Frontal cortex (tissue), 4 donors: ENCODE data around the gene NSUN6. TPM values are rescaled to one million over a fixed set of nuclear protein-coding genes. Genes with fewer than 3 reads are reported as not detected.
A peak's percentile ranks its signal among the peaks of the same experiment; 100 is the strongest.
"Not testable (repeated sequence)": the region's sequence is repeated elsewhere in the genome, so short reads cannot be mapped to it uniquely, and the experiment has no call there.

ENCODE experiments used
- DNase-seq, 2 donors: peaks; one replicate each; pipeline ENCODE4 v3.0.0; 2012; ENCODE audit warnings: low spot score in 2 of 2
- FAIRE-seq: peaks from 2 replicates; lab custom pipeline; 2012; peaks lifted over from hg19 to GRCh38; lab: Jason Lieb, UNC
- total RNA-seq: library from RNA; depleted of rRNA; stranded (reverse); fragments of >200 nt; gene quantifications from one replicate; pipeline ENCODE4 v1.2.3, GENCODE V29; 2014
- donor health status: control.
- donor health status: control.
- donor health status: control.

NSUN6 gene
- total RNA-seq, 1 donor from 2014 or later: 34.2 TPM

DNA sequence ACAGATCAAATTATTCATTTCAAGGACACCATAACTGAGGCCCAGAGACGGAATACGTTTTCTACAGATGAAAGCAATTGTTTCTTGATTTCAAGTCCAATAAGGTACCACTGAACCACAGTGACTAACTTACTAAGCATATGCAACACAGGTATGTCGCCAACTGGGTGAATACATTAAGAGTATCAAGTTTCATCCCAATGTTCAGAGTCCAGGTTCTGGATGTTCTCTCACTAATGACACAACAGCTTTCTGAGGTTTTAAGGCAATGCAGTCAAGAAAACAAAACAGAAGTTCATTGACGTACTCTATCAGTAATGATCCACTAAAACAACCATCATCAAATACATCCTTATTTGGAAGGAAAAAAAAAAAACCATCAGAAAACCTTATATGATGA, 35.8 kb downstream of the NSUN6 start:
- DNase-seq (no peak), FAIRE-seq (no peak)

DNA sequence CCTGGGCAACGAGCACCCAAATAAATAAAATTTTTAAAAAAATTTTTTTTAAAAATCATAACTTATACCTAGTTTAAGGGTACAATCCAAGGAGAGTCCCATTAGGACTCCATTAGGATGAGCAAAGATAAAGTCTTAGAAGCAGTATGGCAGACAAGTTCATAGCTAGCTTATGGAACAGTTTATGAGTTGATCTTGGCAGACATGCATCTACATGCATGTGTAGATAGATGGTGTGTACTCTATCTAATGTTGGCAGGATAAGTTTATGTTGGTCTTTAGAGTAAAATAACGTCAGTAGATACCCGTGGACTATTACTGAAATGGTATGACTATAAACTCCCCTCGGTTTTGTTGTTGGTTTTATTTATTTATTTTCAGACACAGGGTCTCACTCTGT, 40.2 kb downstream of the NSUN6 start:
- no peak for DNase-seq
- FAIRE-seq: no peak

DNA sequence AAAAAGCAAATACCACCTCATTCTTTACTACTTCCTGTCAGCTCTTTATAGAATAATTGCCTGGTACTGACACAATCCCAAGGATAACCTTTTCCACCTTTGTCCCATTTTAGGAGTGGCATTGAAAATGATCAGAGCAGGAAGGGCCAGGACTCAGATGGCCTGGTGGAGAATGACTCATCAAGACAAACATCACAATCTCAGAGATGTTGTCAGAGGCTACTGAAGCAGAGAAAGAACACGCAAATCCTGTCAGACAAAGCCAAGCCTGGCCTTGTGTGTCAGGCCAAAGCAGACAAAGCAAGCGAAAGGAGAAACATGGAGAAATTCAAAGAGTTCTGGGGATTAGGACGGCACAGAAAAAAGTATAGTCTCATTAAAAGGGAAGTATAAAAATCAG, 40.9 kb downstream of the NSUN6 start:
- FAIRE-seq (no peak), DNase-seq (peak in 1 of 2 donors; percentile 16)

DNA sequence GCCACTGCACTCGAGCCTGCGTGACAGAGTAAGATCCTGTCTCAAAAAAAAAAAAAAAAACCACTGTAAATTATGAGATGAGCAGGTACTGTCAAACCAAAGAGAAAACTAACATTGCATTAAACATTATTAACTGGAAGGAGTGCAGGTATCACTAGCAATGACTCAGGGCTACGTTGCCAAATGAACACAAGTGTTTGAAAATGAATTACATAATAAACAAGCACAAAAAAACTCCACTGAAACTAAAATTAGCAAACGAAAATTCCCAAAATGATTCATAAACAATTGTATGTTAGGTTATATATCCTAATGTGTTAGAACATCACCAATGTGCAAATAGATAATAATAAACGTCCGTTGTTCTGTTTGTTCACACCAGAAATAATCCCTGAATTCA, 42.8 kb downstream of the NSUN6 start:
- FAIRE-seq (no peak), DNase-seq (no peak)

DNA sequence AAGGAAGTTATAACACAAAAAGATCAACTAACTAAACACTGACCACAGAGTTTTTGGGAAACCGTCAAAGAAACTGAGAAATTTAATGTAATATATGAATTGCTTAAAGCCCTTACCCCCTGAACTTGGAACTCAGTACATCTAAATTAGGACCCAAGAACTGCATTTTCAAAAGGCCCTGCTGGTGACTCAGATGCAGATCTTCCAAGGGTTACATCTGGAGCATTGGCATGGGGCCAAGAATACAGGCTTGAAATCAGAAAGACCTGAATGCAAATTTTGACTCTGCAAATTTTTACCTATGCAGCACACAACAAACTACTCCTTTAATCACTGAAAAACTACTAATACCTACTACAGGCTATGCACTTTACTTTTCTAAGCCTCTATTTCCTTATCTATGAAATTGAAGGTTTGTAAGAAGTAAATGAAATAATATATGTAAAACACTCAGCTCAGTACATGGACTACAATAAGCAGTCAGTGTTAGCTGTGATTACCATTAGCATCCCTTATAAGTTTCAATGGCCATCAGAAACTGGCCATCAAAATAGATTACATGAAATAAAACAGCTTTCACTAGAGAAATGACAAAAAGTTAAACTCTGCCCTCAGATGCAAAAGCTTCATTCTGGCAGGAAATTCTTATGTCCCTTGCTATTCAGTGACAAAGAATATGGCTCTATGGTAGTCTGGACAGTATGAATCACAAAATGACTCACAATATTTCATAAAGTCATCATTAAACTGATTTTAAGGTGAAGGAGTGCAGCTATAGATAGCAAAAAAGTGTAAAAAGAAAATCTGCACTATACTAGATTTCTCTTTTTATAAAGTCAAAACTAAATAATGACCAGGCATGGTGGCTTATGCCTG, 43.6 kb downstream of the NSUN6 start:
- DNase-seq: no peak
- no peak for FAIRE-seq

DNA sequence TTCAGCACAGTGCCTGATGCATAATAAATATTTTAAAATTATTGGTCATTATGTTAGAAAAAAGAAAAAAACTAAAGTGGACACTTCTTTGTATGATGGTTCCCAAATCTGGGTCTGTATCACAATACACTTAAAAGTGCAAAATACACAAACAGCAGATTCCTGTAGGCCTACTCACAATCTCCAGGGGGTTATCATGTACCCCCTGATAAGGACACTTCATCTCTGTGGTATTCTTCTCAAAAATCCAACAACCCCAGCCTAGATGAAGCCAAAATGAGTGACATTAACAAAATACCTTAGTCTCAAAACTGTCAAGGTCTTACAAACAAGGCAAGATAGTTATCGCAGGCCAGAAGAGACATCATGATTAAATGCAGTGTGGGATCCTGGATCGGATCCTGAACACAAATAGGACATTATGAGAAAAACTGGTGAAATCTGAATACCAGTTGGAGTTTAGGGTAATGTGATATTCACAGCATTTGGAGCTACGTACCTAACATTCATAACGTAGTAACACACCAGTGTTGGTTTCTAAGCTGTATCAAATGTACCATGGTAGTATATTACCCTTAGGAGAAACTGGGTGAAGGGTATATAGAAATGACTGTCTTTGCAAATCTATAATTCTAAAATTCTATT, 45.2 kb downstream of the NSUN6 start:
- FAIRE-seq (no peak), DNase-seq (no peak)

DNA sequence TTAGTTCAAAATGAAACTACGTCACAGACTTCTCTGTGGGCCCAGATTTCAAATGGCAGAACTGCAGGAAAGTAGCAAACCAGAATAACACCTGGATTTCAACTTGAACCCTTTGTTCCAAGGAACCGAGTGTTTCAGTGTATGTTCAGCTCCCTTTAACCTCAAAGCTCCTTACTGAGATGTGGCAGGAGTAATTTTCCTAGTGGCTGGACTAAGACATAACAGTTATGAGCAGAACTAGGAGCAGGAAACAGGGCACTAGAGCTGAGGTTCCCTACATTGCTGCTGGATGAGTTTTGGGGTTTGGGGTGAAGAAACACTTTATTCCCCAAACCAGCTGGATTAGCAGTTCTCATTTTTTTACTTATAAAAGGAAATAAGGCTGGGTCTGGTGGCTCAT, 50.1 kb downstream of the NSUN6 start:
- DNase-seq (no peak), FAIRE-seq (no peak)

DNA sequence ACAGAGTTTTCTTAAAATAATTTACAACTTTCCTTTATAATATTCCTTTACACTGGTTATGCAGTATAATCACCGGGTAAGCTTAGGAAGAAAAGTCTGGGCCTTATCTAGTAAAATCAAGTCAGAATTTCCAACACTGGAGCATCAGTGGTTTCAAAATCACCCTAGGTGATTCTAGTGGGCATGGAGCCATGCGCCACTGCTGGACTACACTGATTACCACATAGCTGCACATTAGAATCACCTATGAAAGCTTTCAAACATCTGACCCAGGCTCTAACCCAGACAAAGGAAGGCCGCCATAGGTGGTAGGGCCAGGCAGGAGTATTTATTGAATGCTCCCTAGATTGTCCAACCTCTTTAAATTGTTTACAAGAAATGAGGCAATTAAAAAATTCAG, 52.0 kb downstream of the NSUN6 start:
- DNase-seq: no peak
- FAIRE-seq: no peak

DNA sequence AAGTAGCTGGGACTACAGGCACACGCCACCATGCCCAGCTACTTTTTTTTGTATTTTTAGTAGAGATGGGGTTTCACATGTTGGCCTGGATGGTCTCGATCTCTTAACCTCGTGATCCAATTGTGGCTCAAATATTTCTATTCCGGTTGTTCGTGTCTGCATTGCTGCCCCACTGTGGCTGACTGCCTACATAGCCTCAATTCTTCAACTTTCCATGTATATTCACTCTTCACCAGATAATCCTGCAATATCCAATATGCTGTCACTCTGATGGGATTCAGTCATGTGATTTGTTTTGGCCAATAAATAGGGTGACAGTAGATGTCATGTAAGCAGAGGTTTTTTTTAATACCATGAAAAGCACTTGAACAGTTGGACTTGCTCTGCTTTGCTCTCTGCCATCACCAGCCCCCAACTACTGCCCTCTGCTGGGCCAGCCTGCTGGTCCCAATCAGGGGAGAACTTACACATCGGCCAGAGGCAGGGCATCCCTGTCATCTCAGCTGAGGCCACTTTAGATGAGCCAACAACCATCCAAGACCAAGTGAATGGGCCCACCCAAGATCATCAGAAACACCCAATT, 56.7 kb downstream of the NSUN6 start:
- DNase-seq (no peak), FAIRE-seq (no peak)

- FAIRE-seq, DNase-seq: not testable (repeated sequence)
Observed at GRCh38 chr10:18591141-18591540, 60.2 kb downstream of the NSUN6 start.

GRCh38 chr10:18586637-18587036, 64.8 kb downstream of the NSUN6 start:
- not testable (repeated sequence) for DNase-seq, FAIRE-seq

- FAIRE-seq: no peak
- no peak for DNase-seq
Observed at GRCh38 chr10:18583575-18584270, 67.7 kb downstream of the NSUN6 start.

GRCh38 chr10:18582803-18583202, 68.6 kb downstream of the NSUN6 start:
- no peak for FAIRE-seq
- no peak for DNase-seq

- FAIRE-seq: no peak
- DNase-seq: no peak
Observed at GRCh38 chr10:18577823-18578685, 73.3 kb downstream of the NSUN6 start.

DNA sequence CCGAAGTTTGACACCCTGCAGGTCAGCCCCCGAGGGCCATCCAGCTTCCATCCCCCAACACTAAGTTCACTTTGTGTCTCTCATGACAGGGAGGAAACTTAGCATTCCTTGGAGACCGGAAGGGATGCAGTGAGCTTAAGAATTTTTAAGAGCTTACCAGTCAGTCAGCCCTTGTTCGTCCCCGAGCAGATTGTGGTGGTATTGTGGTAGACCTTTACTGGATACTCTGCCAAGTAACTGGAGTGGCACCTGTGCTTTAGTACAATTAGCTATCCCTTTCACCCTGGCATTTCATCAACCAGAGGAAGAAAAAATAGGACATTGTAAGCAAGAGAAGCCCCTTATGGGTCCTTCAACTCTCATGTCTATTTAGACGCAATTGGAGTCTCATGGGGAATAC, 74.8 kb downstream of the NSUN6 start:
- FAIRE-seq (no peak), DNase-seq (no peak)

DNA sequence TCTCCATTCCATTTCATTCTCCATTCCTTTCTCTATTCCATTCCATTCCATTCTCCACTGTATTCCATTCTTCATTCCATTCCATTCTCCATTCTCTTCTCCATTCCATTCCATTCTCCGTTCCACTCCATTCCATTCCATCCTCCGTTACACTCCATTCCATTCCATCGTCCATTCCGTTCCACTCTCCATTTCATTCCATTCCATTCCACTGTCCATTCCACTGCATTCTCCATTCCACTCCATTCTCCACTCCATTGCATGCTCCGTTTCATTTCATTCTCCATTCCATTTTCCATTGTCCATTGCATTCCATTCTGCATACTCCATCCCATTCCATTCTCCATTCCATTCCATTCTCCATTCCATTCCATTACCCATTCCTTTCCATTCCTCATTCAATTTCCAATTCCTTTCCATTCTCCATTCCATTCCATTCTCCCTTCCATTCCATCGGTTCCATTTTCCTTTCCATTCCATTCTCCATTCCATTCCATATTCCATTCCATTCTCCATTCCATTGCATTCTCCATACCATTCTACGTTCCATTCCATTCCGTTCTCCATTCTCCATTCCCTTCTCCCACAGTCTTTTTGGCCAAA, 78.3 kb downstream of the NSUN6 start:
- no peak for FAIRE-seq
- no peak for DNase-seq

DNA sequence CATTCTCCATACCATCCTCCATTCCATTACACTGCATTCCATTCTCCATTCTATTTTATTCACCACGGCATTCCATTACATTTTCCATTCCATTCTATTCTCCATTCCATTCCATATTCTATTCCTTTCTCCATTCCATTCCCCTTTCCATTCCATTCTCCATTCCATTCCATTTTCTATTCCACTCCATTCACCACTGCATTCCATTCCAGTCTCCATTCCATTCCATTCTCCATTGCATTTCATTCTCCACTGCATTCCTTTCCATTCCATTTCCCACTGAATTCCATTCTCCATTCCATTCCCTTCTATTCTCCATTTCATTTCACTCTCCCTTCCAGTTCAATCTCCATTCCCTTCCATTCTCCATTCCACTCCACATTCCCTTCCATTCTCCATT, 79.6 kb downstream of the NSUN6 start:
- no peak for FAIRE-seq
- no peak for DNase-seq

- DNase-seq: no peak
- FAIRE-seq: no peak
Observed at GRCh38 chr10:18571076-18571475, 80.3 kb downstream of the NSUN6 start.

DNA sequence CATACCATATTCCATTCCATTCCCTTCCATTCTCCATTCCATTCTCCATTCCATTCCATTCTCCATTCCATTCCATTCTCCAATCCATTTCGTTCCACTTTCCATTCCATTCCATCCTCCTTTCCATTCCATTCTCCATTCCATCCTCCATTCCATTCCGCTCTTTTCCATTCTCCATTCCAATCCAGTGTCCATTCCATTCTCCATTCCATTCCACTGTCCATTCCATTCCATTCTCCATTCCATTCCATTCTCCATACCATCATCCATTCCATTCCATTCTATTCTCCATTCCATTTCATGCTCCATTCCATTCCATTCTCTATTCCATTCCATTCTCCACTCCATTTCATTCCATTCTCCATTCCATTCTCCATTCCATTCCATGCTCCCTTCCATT, 81.0 kb downstream of the NSUN6 start:
- not testable (repeated sequence) for DNase-seq, FAIRE-seq
